IMR-90 (cell line): ENCODE data around the gene COL15A1. TPM values are rescaled to one million over a fixed set of nuclear protein-coding genes. Genes with fewer than 3 reads are reported as not detected.
A peak's percentile ranks its signal among the peaks of the same experiment; 100 is the strongest.

Experiments used
- ATAC-seq: fragments of 200-7000 bp; cut with Tn5 transposase; 2 replicates; pipeline ENCODE4 v1.9.1; 2020; ENCODE audit warnings: low read depth, mild to moderate bottlenecking, moderate library complexity
- BruUV-seq: library from RNA; stranded (reverse); fragments of 400-500 nt; replicated peaks from 2 replicates; lab custom pipeline; 2021; lab: Mats Ljungman, UMichigan
- CTCF ChIA-PET: fragments of 300-600 bp; formaldehyde crosslinking; extraction: SDS; loops from one replicate; lab custom pipeline; 2021; ENCODE audit warnings: antibody characterized with exemption; lab: Yijun Ruan, JAX
- POLR2A ChIA-PET: fragments of 300-600 bp; sonication (Branson Sonifier 250); formaldehyde crosslinking; loops from one replicate; lab custom pipeline; 2022; ENCODE audit warnings: antibody characterized with exemption; ENCODE audit not compliant: unreplicated experiment; lab: Charles Lee
- DNase-seq: peaks from one replicate; pipeline ENCODE4 v3.0.0; 2013
- H2AFZ ChIP-seq: replicated peaks from 2 replicates; pipeline ENCODE3; 2013; ENCODE audit warnings: low read length, mild to moderate bottlenecking; ENCODE audit not compliant: poor library complexity
- H2AK5ac ChIP-seq: 2 replicates; pipeline ENCODE4 v1.6.1; 2013; ENCODE audit warnings: low read depth, low read length, inconsistent platforms
- H2AK9ac ChIP-seq: replicated peaks from 2 replicates; pipeline ENCODE3; 2013; ENCODE audit warnings: mild to moderate bottlenecking, low read depth, low read length, moderate library complexity; ENCODE audit not compliant: poor library complexity
- H2BK120ac ChIP-seq: 2 replicates; pipeline ENCODE4 v1.6.1; 2013; ENCODE audit warnings: low read depth, low read length, inconsistent platforms
- H2BK15ac ChIP-seq: 3 replicates; pipeline ENCODE4 v1.6.1; 2013; ENCODE audit warnings: low read depth, low read length, inconsistent platforms
- H2BK20ac ChIP-seq: 2 replicates; pipeline ENCODE4 v1.6.1; 2013; ENCODE audit warnings: low read depth, mild to moderate bottlenecking, inconsistent platforms, low read length, moderate library complexity
- H2BK5ac ChIP-seq: 2 replicates; pipeline ENCODE4 v1.6.1; 2013; ENCODE audit warnings: mild to moderate bottlenecking, low read depth, low read length, inconsistent platforms; ENCODE audit not compliant: poor library complexity, severe bottlenecking
- H3K14ac ChIP-seq: replicated peaks from 2 replicates; pipeline ENCODE4 v1.6.1; 2013; ENCODE audit warnings: low read depth, low read length, inconsistent platforms
- H3K18ac ChIP-seq: 2 replicates; pipeline ENCODE4 v1.6.1; 2013; ENCODE audit warnings: low read depth, low read length, control low read depth
- H3K23ac ChIP-seq: 2 replicates; pipeline ENCODE4 v1.6.1; 2013; ENCODE audit warnings: low read depth, low read length, inconsistent platforms
- H3K27ac ChIP-seq: 2 replicates; pipeline ENCODE4 v1.5.1; 2013; ENCODE audit warnings: mild to moderate bottlenecking, control low read depth, low read length; ENCODE audit not compliant: insufficient read depth
- H3K27me3 ChIP-seq: 2 replicates; pipeline ENCODE4 v1.6.1; 2013; ENCODE audit warnings: low read length; ENCODE audit not compliant: control insufficient read depth, insufficient read depth
- H3K36me3 ChIP-seq: 2 replicates; pipeline ENCODE4 v1.6.1; 2013; ENCODE audit warnings: low read length, mixed read lengths; ENCODE audit not compliant: control insufficient read depth, insufficient read depth
- H3K4ac ChIP-seq: 2 replicates; pipeline ENCODE4 v1.6.1; 2013; ENCODE audit warnings: low read depth, low read length, inconsistent platforms
- H3K4me1 ChIP-seq: 2 replicates; pipeline ENCODE4 v1.6.1; 2013; ENCODE audit warnings: low read length, mixed read lengths; ENCODE audit not compliant: control insufficient read depth, insufficient read depth
- H3K4me2 ChIP-seq: 2 replicates; pipeline ENCODE4 v1.6.1; 2013; ENCODE audit warnings: low read depth, mild to moderate bottlenecking, control low read depth, low read length, moderate library complexity
- H3K4me3 ChIP-seq: 2 replicates; pipeline ENCODE4 v1.5.1; 2013; ENCODE audit warnings: low read depth, mild to moderate bottlenecking, control low read depth, low read length, moderate library complexity; ENCODE audit not compliant: insufficient read depth
- H3K56ac ChIP-seq: 2 replicates; pipeline ENCODE4 v1.6.1; 2013; ENCODE audit warnings: low read length, inconsistent platforms; ENCODE audit not compliant: insufficient read depth; ENCODE audit errors: extremely low read depth
- H3K79me1 ChIP-seq, 2 experiments: 2 replicates each; pipeline ENCODE4 v1.6.1; 2013; ENCODE audit warnings: low read length in 2 of 2, inconsistent platforms in 1 of 2, low read depth in 1 of 2
- H3K9ac ChIP-seq: 2 replicates; pipeline ENCODE4 v1.6.1; 2013; ENCODE audit warnings: low read depth, low read length, control low read depth
- H3K9me1 ChIP-seq: 2 replicates; pipeline ENCODE4 v1.6.1; 2013; ENCODE audit warnings: low read length, inconsistent platforms; ENCODE audit not compliant: insufficient read depth
- H3K9me3 ChIP-seq: 2 replicates; pipeline ENCODE4 v1.6.1; 2013; ENCODE audit warnings: low read length; ENCODE audit not compliant: control insufficient read depth, insufficient read depth
- H4K20me1 ChIP-seq: 2 replicates; pipeline ENCODE4 v1.6.1; 2013; ENCODE audit warnings: low read length, inconsistent platforms; ENCODE audit not compliant: insufficient read depth
- H4K5ac ChIP-seq: 2 replicates; pipeline ENCODE4 v1.6.1; 2013; ENCODE audit warnings: mild to moderate bottlenecking, low read depth, low read length, control low read depth
- H4K8ac ChIP-seq, 2 experiments: 2 replicates each; pipeline ENCODE4 v1.6.1; 2013; ENCODE audit warnings: low read depth in 2 of 2, low read length in 2 of 2, control low read depth in 1 of 2, inconsistent platforms in 1 of 2
- H4K91ac ChIP-seq: 2 replicates; pipeline ENCODE4 v1.6.1; 2013; ENCODE audit warnings: low read depth, low read length, inconsistent platforms; ENCODE audit not compliant: insufficient read depth
- CEBPB ChIP-seq: IDR thresholded peaks from 2 replicates; pipeline ENCODE4 v1.6.1; 2012; ENCODE audit warnings: low read depth, low read length, improper control_type of control experiment
- CHD1 ChIP-seq: IDR thresholded peaks from 2 replicates; pipeline ENCODE4 v1.6.1; 2012; ENCODE audit warnings: low read depth, low read length, improper control_type of control experiment
- FOS ChIP-seq: fragments of 150-350 bp; IDR thresholded peaks from 2 replicates; pipeline ENCODE4 v1.6.1; 2016; ENCODE audit warnings: low read depth, low read length
- MAFK ChIP-seq: IDR thresholded peaks from 2 replicates; pipeline ENCODE4 v1.6.1; 2012; ENCODE audit warnings: low read depth, low read length, improper control_type of control experiment
- MAZ ChIP-seq: IDR thresholded peaks from 2 replicates; pipeline ENCODE4 v1.6.1; 2012; ENCODE audit warnings: low read depth, mild to moderate bottlenecking, low read length, improper control_type of control experiment, moderate library complexity, borderline replicate concordance
- MXI1 ChIP-seq: IDR thresholded peaks from 2 replicates; pipeline ENCODE4 v1.6.1; 2012; ENCODE audit warnings: low read depth, mild to moderate bottlenecking, low read length, moderate library complexity, borderline replicate concordance
- NFE2L2 ChIP-seq: fragments of 150-350 bp; IDR thresholded peaks from 2 replicates; pipeline ENCODE4 v1.6.1; 2016; ENCODE audit warnings: low read depth, mild to moderate bottlenecking, low read length
- POLR2A ChIP-seq: IDR thresholded peaks from 2 replicates; pipeline ENCODE4 v1.6.1; 2012; ENCODE audit warnings: mild to moderate bottlenecking, low read depth, low read length
- RAD21 ChIP-seq: IDR thresholded peaks from 2 replicates; pipeline ENCODE4 v1.6.1; 2012; ENCODE audit warnings: low read length, improper control_type of control experiment
- RCOR1 ChIP-seq: IDR thresholded peaks from 2 replicates; pipeline ENCODE4 v1.6.1; 2012; ENCODE audit warnings: mild to moderate bottlenecking, low read length, improper control_type of control experiment; ENCODE audit not compliant: insufficient replicate concordance
- RFX5 ChIP-seq: IDR thresholded peaks from 2 replicates; pipeline ENCODE4 v1.8.0; 2012; ENCODE audit warnings: low read depth, mild to moderate bottlenecking, low read length, moderate library complexity
- SMC3 ChIP-seq: fragments of 150-350 bp; IDR thresholded peaks from 2 replicates; pipeline ENCODE4 v1.6.1; 2016; ENCODE audit warnings: low read depth, mild to moderate bottlenecking, antibody characterized with exemption, low read length, moderate library complexity
- USF2 ChIP-seq: fragments of 150-350 bp; IDR thresholded peaks from 2 replicates; pipeline ENCODE4 v1.6.1; 2017; ENCODE audit warnings: mild to moderate bottlenecking, antibody characterized with exemption, low read length, low read depth
- dilution Hi-C: fragments of 300-500 bp; cut with HindIII; formaldehyde crosslinking; loops from one replicate; pipeline ENCODE4 v1.14.3; 2018; ENCODE audit warnings: low sequenced_read_pairs; ENCODE audit not compliant: unreplicated experiment
- in situ Hi-C: fragments of 300-500 bp; cut with MboI; formaldehyde crosslinking; loops from 3 replicates; pipeline ENCODE4 v1.14.3; 2019; ENCODE audit warnings: low sequenced_read_pairs, inconsistent platforms, mixed read lengths
- intact Hi-C: fragments of 100-400 bp; cut with micrococcal nuclease; formaldehyde crosslinking; loops from 2 replicates; pipeline ENCODE4 v1.10.0; 2022
- polyA plus RNA-seq, 3 experiments: library from polyadenylated mRNA; depleted of rRNA; stranded (reverse); fragments of >200 nt; gene quantifications; 2 replicates each; pipeline ENCODE4 v1.2.3, GENCODE V29; 2012; ENCODE audit warnings: low replicate concordance in 1 of 3
- total RNA-seq: library from RNA; depleted of rRNA; stranded (reverse); fragments of >200 nt; gene quantifications from 2 replicates; pipeline ENCODE4 v1.2.3, GENCODE V29; 2012
- TF ChIP-seq, protein P1 (sequence below): conservative IDR thresholded peaks from 2 replicates; pipeline ENCODE4 v1.5.1; 2012; ENCODE audit warnings: mild to moderate bottlenecking, low read depth, low read length, improper control_type of control experiment
- TF ChIP-seq, protein P2 (sequence below): fragments of 150-350 bp; IDR thresholded peaks from 2 replicates; pipeline ENCODE4 v1.6.1; 2016; ENCODE audit warnings: low read depth, mild to moderate bottlenecking, low read length, moderate library complexity, borderline replicate concordance

The COL15A1 gene
- total and polyA plus RNA-seq, 2 of the 4 experiments (the other 2 are of a cell fraction), result 2.2 to 3.7 TPM

DNA sequence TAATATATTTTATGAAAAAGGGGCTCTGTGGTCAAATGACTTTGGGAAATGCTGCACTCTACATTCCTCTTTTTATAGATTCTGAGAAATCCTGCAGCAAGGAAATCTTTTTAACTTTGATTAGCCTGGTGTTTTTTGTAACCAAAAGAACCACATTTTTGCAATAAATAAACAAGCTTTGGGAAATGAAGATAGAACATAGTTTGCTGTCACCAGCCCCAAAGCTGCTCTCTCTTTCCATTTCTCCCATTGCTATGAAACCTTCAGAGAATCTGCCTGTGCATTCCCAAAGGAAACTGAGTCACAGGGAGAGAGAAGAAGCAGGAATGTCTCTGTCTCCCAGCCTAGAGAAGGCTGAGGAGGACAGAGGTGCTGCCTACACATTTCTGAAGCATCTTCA lies 59.0 kb downstream of the COL15A1 start:
- Histone ChIP-seq H3K27ac (peak overlapping the region; percentile 34; the same call in 1 of the 2 replicates), H3K9me1 (peaks cover 4% of the 10 kb centered on the region), H3K9me3 (no peaks in the 10 kb centered on the region), H3K14ac (no peak overlapping the region), H3K9ac (no peak overlapping the region), H2AK9ac (no peak overlapping the region), H3K4me3 (no peak overlapping the region), H2BK120ac (peak overlapping the region; percentile 51), H4K5ac (peak overlapping the region; percentile 42; the same call in 1 of the 2 replicates), H3K36me3 (peaks cover 48% of the 10 kb centered on the region; the same call in 1 of the 2 replicates), H4K20me1 (no peaks in the 10 kb centered on the region; the same call in 1 of the 2 replicates), H3K4me2 (no peak overlapping the region), H4K8ac (peak overlapping the region in 1 of 2 experiments; percentile 18; a peak in 1 of 4 replicates), H4K91ac (peak overlapping the region; percentile 53), H2BK15ac (peak overlapping the region; percentile 37; the same call in 1 of the 3 replicates), H2BK20ac (0 out of 2 replicates have a peak overlapping the region, but pooled peaks have one; percentile 23), H3K18ac (peak overlapping the region; percentile 57), H3K4ac (peak overlapping the region; percentile 15; the same call in 1 of the 2 replicates), H2AK5ac (peak overlapping the region; percentile 29), H2AFZ (no peak overlapping the region), H2BK5ac (no peak overlapping the region), H3K56ac (no peak overlapping the region), H3K4me1 (peaks cover 14% of the 10 kb centered on the region), H3K79me1 (peaks cover 0 to 3% of the 10 kb centered on the region in 2 experiments; a peak in 1 of 4 replicates), H3K23ac (no peak overlapping the region), H3K27me3 (no peaks in the 10 kb centered on the region)
- ATAC-seq (no peak), DNase-seq (no peak)
- in situ Hi-C loops, result no loop called here
- intact Hi-C loops, result no loop called here
- no TSS peak for BruUV-seq
- ChIA-PET CTCF (interaction anchor here (0.7 to 2.5 kb wide), 2 partner anchors 10 to 138 kb away, joined by 3 to 17 read pairs; no protein-coding TSS in a partner anchor), POLR2A (no interaction called here)
- dilution Hi-C loops, result no loop called here
- no peak for TF ChIP-seq CHD1
- no peak for TF ChIP-seq NFE2L2
- no peak for TF ChIP-seq MAFK
- no peak for TF ChIP-seq RCOR1
- TF ChIP-seq MAZ, result no peak
- TF ChIP-seq FOS, result no peak
- TF ChIP-seq, protein P1, sequence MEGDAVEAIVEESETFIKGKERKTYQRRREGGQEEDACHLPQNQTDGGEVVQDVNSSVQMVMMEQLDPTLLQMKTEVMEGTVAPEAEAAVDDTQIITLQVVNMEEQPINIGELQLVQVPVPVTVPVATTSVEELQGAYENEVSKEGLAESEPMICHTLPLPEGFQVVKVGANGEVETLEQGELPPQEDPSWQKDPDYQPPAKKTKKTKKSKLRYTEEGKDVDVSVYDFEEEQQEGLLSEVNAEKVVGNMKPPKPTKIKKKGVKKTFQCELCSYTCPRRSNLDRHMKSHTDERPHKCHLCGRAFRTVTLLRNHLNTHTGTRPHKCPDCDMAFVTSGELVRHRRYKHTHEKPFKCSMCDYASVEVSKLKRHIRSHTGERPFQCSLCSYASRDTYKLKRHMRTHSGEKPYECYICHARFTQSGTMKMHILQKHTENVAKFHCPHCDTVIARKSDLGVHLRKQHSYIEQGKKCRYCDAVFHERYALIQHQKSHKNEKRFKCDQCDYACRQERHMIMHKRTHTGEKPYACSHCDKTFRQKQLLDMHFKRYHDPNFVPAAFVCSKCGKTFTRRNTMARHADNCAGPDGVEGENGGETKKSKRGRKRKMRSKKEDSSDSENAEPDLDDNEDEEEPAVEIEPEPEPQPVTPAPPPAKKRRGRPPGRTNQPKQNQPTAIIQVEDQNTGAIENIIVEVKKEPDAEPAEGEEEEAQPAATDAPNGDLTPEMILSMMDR, result no peak
- no peak for TF ChIP-seq MXI1
- TF ChIP-seq, protein P2, sequence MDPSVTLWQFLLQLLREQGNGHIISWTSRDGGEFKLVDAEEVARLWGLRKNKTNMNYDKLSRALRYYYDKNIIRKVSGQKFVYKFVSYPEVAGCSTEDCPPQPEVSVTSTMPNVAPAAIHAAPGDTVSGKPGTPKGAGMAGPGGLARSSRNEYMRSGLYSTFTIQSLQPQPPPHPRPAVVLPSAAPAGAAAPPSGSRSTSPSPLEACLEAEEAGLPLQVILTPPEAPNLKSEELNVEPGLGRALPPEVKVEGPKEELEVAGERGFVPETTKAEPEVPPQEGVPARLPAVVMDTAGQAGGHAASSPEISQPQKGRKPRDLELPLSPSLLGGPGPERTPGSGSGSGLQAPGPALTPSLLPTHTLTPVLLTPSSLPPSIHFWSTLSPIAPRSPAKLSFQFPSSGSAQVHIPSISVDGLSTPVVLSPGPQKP, result no peak
- no peak for TF ChIP-seq SMC3
- no peak for TF ChIP-seq CEBPB
- no peak for TF ChIP-seq RFX5
- TF ChIP-seq USF2, result no peak
- TF ChIP-seq RAD21, result no peak
- TF ChIP-seq POLR2A, result no peak
